Body of pancreas (tissue), 4 donors: ENCODE data around the gene ANKLE1.

ENCODE experiments used
- POLR2A ChIP-seq, 3 donors: fragments of 450-650 bp; IDR thresholded peaks; one replicate each; pipeline ENCODE4 v1.6.1; 2016; ENCODE audit warnings: antibody characterized with exemption in 3 of 3, mild to moderate bottlenecking in 2 of 3
- TF ChIP-seq, protein P1 (sequence below), 7 experiments: fragments of 450-650 bp in 4 of 7; fragments of 200-600 bp in 3 of 7; sonication (generic) in 3 of 7; IDR thresholded peaks; one replicate each; pipeline ENCODE4 v1.5.1; 2016 to 2019; ENCODE audit warnings: antibody characterized with exemption in 7 of 7

DNA sequence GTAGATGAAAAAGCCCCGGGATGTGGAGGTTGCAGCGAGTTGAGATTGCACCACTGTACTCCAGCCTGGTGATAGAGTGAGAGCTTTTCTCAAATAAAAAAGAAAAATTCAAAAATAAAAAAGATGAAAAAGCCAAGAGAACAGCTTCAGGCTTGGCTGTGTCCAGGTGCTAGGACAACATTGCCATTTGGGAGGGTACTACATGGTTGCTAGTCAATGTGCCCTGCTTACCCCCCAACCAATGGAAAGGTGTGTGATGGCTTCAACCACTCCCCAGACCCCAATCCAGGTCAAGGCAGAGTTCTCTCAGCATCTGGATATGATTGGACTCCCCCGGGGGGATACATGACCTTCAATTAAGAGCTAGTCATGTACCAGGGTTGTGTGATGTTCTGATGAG, 2.3 kb upstream of the ANKLE1 start:
- no peak for TF ChIP-seq POLR2A (IDR thresholded peaks at IDR 0.05)
- TF ChIP-seq, protein P1, sequence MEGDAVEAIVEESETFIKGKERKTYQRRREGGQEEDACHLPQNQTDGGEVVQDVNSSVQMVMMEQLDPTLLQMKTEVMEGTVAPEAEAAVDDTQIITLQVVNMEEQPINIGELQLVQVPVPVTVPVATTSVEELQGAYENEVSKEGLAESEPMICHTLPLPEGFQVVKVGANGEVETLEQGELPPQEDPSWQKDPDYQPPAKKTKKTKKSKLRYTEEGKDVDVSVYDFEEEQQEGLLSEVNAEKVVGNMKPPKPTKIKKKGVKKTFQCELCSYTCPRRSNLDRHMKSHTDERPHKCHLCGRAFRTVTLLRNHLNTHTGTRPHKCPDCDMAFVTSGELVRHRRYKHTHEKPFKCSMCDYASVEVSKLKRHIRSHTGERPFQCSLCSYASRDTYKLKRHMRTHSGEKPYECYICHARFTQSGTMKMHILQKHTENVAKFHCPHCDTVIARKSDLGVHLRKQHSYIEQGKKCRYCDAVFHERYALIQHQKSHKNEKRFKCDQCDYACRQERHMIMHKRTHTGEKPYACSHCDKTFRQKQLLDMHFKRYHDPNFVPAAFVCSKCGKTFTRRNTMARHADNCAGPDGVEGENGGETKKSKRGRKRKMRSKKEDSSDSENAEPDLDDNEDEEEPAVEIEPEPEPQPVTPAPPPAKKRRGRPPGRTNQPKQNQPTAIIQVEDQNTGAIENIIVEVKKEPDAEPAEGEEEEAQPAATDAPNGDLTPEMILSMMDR (IDR thresholded peaks at IDR 0.05) = no peak
